ENCODE results near the gene KIN.
"Not testable (repeated sequence)": the region's sequence is repeated elsewhere in the genome, so short reads cannot be mapped to it uniquely, and the experiment has no call there.

- TF ChIP-seq CTCF, POLR2A (IDR thresholded peaks at IDR 0.05): not testable (repeated sequence)
Measured at GRCh38 chr10:7811743-7812142, 23.9 kb upstream of the KIN start.

Data from testis (tissue), 2 donors.